HepG2 (cell line): ENCODE results near the gene LIPC.

Experiments
- CTCF ChIP-seq: sonication (generic); formaldehyde crosslinking; IDR thresholded peaks from 2 replicates; pipeline ENCODE4 v1.5.0; 2020; ENCODE audit warnings: mild to moderate bottlenecking, missing genetic modification reagents, moderate library complexity
- ESRRA ChIP-seq: sonication (generic); formaldehyde crosslinking; IDR thresholded peaks from 2 replicates; pipeline ENCODE4 v1.5.1; 2020; ENCODE audit warnings: mild to moderate bottlenecking, low read depth, missing genetic modification reagents
- MXI1 ChIP-seq: IDR thresholded peaks from 3 replicates; pipeline ENCODE4 v1.6.1; 2012; ENCODE audit warnings: low read depth, low read length, inconsistent platforms, borderline replicate concordance
- POLR2AphosphoS5 ChIP-seq: IDR thresholded peaks from 2 replicates; pipeline ENCODE4 v1.6.1; 2012; ENCODE audit warnings: low read depth, low read length
- SRSF9 ChIP-seq: fragments of 200-400 bp; formaldehyde crosslinking; IDR thresholded peaks from 2 replicates; pipeline ENCODE4 v1.6.1; 2018; ENCODE audit warnings: borderline replicate concordance, mild to moderate bottlenecking, low read depth, low read length; ENCODE audit not compliant: insufficient read depth, poor library complexity, severe bottlenecking
- ZBTB25 ChIP-seq: IDR thresholded peaks from 2 replicates; pipeline ENCODE4 v1.6.1; 2018; ENCODE audit warnings: missing genetic modification reagents
- ZNF12 ChIP-seq: sonication (generic); formaldehyde crosslinking; IDR thresholded peaks from 2 replicates; pipeline ENCODE4 v1.5.0; 2020; ENCODE audit warnings: missing genetic modification reagents
- ZNF24 ChIP-seq: fragments of 450-650 bp; IDR thresholded peaks from 2 replicates; pipeline ENCODE4 v1.6.1; 2017; ENCODE audit warnings: antibody characterized with exemption, mild to moderate bottlenecking

GRCh38 chr15:58504674-58505234 is 73.0 kb downstream of the LIPC start:
- TF ChIP-seq CTCF (CRISPR knock-in tag) (no peak), POLR2AphosphoS5 (no peak), MXI1 (no peak), SRSF9 (no peak), ZNF24 (no peak), ZNF12 (CRISPR knock-in tag) (no peak), ESRRA (CRISPR knock-in tag) (no peak), ZBTB25 (no peak)
